Measurements from ENCODE around the gene H3-3A. TPM values are rescaled to one million over a fixed set of nuclear protein-coding genes. Genes with fewer than 3 reads are reported as not detected.

H3-3A gene
- total RNA-seq (100 to 1,000 TPM; 444 to 608 TPM), polyA plus RNA-seq (ENCODE audit: insufficient read length in 6 of 6) (1,000 to 10,000 TPM; 1,080 to 1,270 (median 1,202) TPM)
- long read RNA-seq, donor 1, transcript H3F3A-201 (3 exons, 1,308 nt): minor isoform, 78 of 1,675 reads
- long read RNA-seq, donor 1, transcript H3F3A-203 (4 exons, 1,088 nt): major isoform, 1,110 of 1,675 reads
- long read RNA-seq, donor 1, transcript H3F3A-202 (3 exons, 1,863 nt): minor isoform, 17 of 1,675 reads
- long read RNA-seq, donor 1, partial matches to known transcripts: 441 of 1,675 reads
- long read RNA-seq, donor 1, other reads (novel, unspliced or antisense): 29 of 1,675 reads
- long read RNA-seq, donor 2, transcript H3F3A-203 (4 exons, 1,088 nt): major isoform, 897 of 1,694 reads
- long read RNA-seq, donor 2, transcript H3F3A-201 (3 exons, 1,308 nt): minor isoform, 117 of 1,694 reads
- long read RNA-seq, donor 2, transcript H3F3A-202 (3 exons, 1,863 nt): minor isoform, 36 of 1,694 reads
- long read RNA-seq, donor 2, partial matches to known transcripts: 597 of 1,694 reads
- long read RNA-seq, donor 2, other reads (novel, unspliced or antisense): 47 of 1,694 reads
- long read RNA-seq, donor 3, transcript H3F3A-201 (3 exons, 1,308 nt): minor isoform, 41 of 958 reads
- long read RNA-seq, donor 3, transcript H3F3A-203 (4 exons, 1,088 nt): major isoform, 652 of 958 reads
- long read RNA-seq, donor 3, transcript H3F3A-202 (3 exons, 1,863 nt): minor isoform, 8 of 958 reads
- long read RNA-seq, donor 3, partial matches to known transcripts: 214 of 958 reads
- long read RNA-seq, donor 3, other reads (novel, unspliced or antisense): 43 of 958 reads
- long read RNA-seq, donor 4, transcript H3F3A-203 (4 exons, 1,088 nt): major isoform, 683 of 711 reads
- long read RNA-seq, donor 4, partial matches to known transcripts: 14 of 711 reads
- long read RNA-seq, donor 4, other reads (novel, unspliced or antisense): 10 of 711 reads
- long read RNA-seq, donor 5, transcript H3F3A-202 (3 exons, 1,863 nt): minor isoform, 26 of 1,306 reads
- long read RNA-seq, donor 5, transcript H3F3A-203 (4 exons, 1,088 nt): major isoform, 832 of 1,306 reads
- long read RNA-seq, donor 5, transcript H3F3A-201 (3 exons, 1,308 nt): minor isoform, 72 of 1,306 reads
- long read RNA-seq, donor 5, partial matches to known transcripts: 324 of 1,306 reads
- long read RNA-seq, donor 5, other reads (novel, unspliced or antisense): 51 of 1,306 reads
- long read RNA-seq, donor 6, transcript H3F3A-202 (3 exons, 1,863 nt): minor isoform, 21 of 1,715 reads
- long read RNA-seq, donor 6, transcript H3F3A-201 (3 exons, 1,308 nt): minor isoform, 82 of 1,715 reads
- long read RNA-seq, donor 6, transcript H3F3A-203 (4 exons, 1,088 nt): major isoform, 930 of 1,715 reads
- long read RNA-seq, donor 6, partial matches to known transcripts: 640 of 1,715 reads
- long read RNA-seq, donor 6, other reads (novel, unspliced or antisense): 41 of 1,715 reads
- long read RNA-seq, donor 7, transcript H3F3A-201 (3 exons, 1,308 nt): minor isoform, 30 of 476 reads
- long read RNA-seq, donor 7, transcript H3F3A-202 (3 exons, 1,863 nt): minor isoform, 13 of 476 reads
- long read RNA-seq, donor 7, transcript H3F3A-203 (4 exons, 1,088 nt): major isoform, 348 of 476 reads
- long read RNA-seq, donor 7, partial matches to known transcripts: 71 of 476 reads
- long read RNA-seq, donor 7, other reads (novel, unspliced or antisense): 13 of 476 reads
- long read RNA-seq, donor 8, transcript H3F3A-201 (3 exons, 1,308 nt): minor isoform, 24 of 487 reads
- long read RNA-seq, donor 8, transcript H3F3A-203 (4 exons, 1,088 nt): major isoform, 328 of 487 reads
- long read RNA-seq, donor 8, transcript H3F3A-202 (3 exons, 1,863 nt): minor isoform, 16 of 487 reads
- long read RNA-seq, donor 8, partial matches to known transcripts: 99 of 487 reads
- long read RNA-seq, donor 8, other reads (novel, unspliced or antisense): 20 of 487 reads
- long read RNA-seq, donor 9, partial matches to known transcripts: 0 of 3 reads
- long read RNA-seq, donor 9, other reads (novel, unspliced or antisense): 0 of 3 reads
- long read RNA-seq, donor 10, transcript H3F3A-203 (4 exons, 1,088 nt): major isoform, 572 of 586 reads
- long read RNA-seq, donor 10, partial matches to known transcripts: 0 of 586 reads
- long read RNA-seq, donor 10, other reads (novel, unspliced or antisense): 11 of 586 reads
- long read RNA-seq, donor 11, transcript H3F3A-203 (4 exons, 1,088 nt): major isoform, 509 of 996 reads
- long read RNA-seq, donor 11, transcript H3F3A-202 (3 exons, 1,863 nt): minor isoform, 15 of 996 reads
- long read RNA-seq, donor 11, transcript H3F3A-201 (3 exons, 1,308 nt): minor isoform, 51 of 996 reads
- long read RNA-seq, donor 11, partial matches to known transcripts: 388 of 996 reads
- long read RNA-seq, donor 11, other reads (novel, unspliced or antisense): 30 of 996 reads
- long read RNA-seq, donor 12, transcript H3F3A-203 (4 exons, 1,088 nt): major isoform, 404 of 575 reads
- long read RNA-seq, donor 12, transcript H3F3A-201 (3 exons, 1,308 nt): minor isoform, 22 of 575 reads
- long read RNA-seq, donor 12, transcript H3F3A-202 (3 exons, 1,863 nt): minor isoform, 9 of 575 reads
- long read RNA-seq, donor 12, partial matches to known transcripts: 124 of 575 reads
- long read RNA-seq, donor 12, other reads (novel, unspliced or antisense): 16 of 575 reads

GRCh38 chr1:226062558-226063223, at the start of gene H3-3A:
TSS of gene H3-3A (plus strand) at chr1:226062716. CDS start at chr1:226064352, 1,636 bp downstream.
- peak within 1 kb of the TSS; percentile 75 to 82 for H3K4me3 ChIP-seq
- no peaks in the 10 kb centered on the region for H3K27me3 ChIP-seq
- intact Hi-C loops (cut with DNase I): no loop called here
- H3K9me3 ChIP-seq: no peaks in the 10 kb centered on the region
- DNase-seq (peak; percentile 94 to 98 (median 97)), ATAC-seq (peak; percentile 89)
- TF ChIP-seq, protein P1, sequence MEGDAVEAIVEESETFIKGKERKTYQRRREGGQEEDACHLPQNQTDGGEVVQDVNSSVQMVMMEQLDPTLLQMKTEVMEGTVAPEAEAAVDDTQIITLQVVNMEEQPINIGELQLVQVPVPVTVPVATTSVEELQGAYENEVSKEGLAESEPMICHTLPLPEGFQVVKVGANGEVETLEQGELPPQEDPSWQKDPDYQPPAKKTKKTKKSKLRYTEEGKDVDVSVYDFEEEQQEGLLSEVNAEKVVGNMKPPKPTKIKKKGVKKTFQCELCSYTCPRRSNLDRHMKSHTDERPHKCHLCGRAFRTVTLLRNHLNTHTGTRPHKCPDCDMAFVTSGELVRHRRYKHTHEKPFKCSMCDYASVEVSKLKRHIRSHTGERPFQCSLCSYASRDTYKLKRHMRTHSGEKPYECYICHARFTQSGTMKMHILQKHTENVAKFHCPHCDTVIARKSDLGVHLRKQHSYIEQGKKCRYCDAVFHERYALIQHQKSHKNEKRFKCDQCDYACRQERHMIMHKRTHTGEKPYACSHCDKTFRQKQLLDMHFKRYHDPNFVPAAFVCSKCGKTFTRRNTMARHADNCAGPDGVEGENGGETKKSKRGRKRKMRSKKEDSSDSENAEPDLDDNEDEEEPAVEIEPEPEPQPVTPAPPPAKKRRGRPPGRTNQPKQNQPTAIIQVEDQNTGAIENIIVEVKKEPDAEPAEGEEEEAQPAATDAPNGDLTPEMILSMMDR (IDR thresholded peaks at IDR 0.05): no peak
- H3K27ac ChIP-seq: peak within 1 kb of the TSS; percentile 99 to 100
- peaks cover 0 to 27% of the 10 kb centered on the region in 2 donors for H3K36me3 ChIP-seq
- peaks cover 26 to 52% of the 10 kb centered on the region in 2 donors for H3K4me1 ChIP-seq

GRCh38 chr1:226017070-226017469, 45.4 kb upstream of the H3-3A start:
- Histone ChIP-seq H3K4me3 (no peak overlapping the region), H3K36me3 (no peaks in the 10 kb centered on the region), H3K27me3 (no peaks in the 10 kb centered on the region), H3K27ac (no peak overlapping the region), H3K4me1 (peaks cover 0 to 10% of the 10 kb centered on the region in 2 donors), H3K9me3 (no peaks in the 10 kb centered on the region)
- ATAC-seq: no peak
- intact Hi-C loops (cut with DNase I): no loop called here
- TF ChIP-seq, protein P1 (IDR thresholded peaks at IDR 0.05): no peak
- DNase-seq: peak in 1 of 4 donors; percentile 13

DNA sequence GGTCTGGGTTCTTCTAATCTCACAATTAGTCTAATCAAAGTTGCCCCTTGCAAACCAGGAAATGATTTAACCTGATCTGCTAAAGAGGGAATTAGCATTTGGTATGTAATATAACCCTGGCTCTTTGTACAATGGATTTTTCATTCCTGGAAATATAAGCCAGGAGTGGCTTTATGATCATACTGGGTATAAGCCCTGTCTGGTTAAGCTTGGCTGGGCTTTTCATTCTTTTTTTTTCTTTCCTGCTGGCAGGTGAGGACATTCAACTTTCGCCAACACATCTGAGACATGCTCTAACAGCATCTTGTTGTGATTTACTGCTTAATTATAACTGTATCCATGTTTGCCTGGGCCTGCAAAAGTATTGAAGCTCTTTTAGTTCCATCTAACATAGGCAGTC, 42.9 kb upstream of the H3-3A start:
- Histone ChIP-seq H3K27me3 (no peaks in the 10 kb centered on the region), H3K9me3 (no peaks in the 10 kb centered on the region), H3K27ac (no peak overlapping the region), H3K4me1 (peaks cover 0 to 10% of the 10 kb centered on the region in 2 donors), H3K4me3 (no peak overlapping the region), H3K36me3 (no peaks in the 10 kb centered on the region)
- ATAC-seq (no peak), DNase-seq (no peak)
- intact Hi-C loops (cut with DNase I): no loop called here
- TF ChIP-seq, protein P1 (IDR thresholded peaks at IDR 0.05): no peak
